GM10248 (cell line): ENCODE results near the gene SIX5.

Experiments used
- CTCF ChIA-PET: fragments of 300-600 bp; sonication (Branson Sonifier 250); formaldehyde crosslinking; extraction: SDS; loops from one replicate; lab custom pipeline; 2021; ENCODE audit warnings: antibody characterized with exemption; lab: Yijun Ruan, JAX
- POLR2A ChIA-PET: fragments of 350-650 bp; sonication (Branson Sonifier 250); formaldehyde crosslinking; extraction: SDS; loops from one replicate; lab custom pipeline; 2020; ENCODE audit warnings: antibody characterized with exemption; lab: Yijun Ruan, JAX
- DNase-seq: peaks from one replicate; pipeline ENCODE4 v3.0.0; 2012; ENCODE audit errors: extremely low spot score
- CTCF ChIP-seq: IDR thresholded peaks from 2 replicates; pipeline ENCODE4 v1.5.1; 2012; ENCODE audit warnings: mild to moderate bottlenecking, low read depth; ENCODE audit errors: extremely low read depth, missing control alignments, control extremely low read depth

Gene SIX5

GRCh38 chr19:45772130-45772840 is 3.2 kb upstream of the SIX5 start:
- ChIA-PET CTCF (interaction anchor here (1.3 to 5.8 kb wide), 5 partner anchors 9 to 111 kb away, joined by 5 to 63 read pairs (median 11); partner anchors contain the start of gene DMPK), POLR2A (no interaction called here)
- TF ChIP-seq CTCF, result no peak
- DNase-seq, result no peak

GRCh38 chr19:45771311-45771933 is 2.4 kb upstream of the SIX5 start:
- ChIA-PET POLR2A (no interaction called here), CTCF (interaction anchor here (1.3 to 5.8 kb wide), 8 partner anchors 9 to 111 kb away, joined by 5 to 77 read pairs (median 26); partner anchors contain the start of genes DMPK and DMWD)
- no peak for TF ChIP-seq CTCF
- DNase-seq, result no peak

- DNase-seq, result peak; percentile 88
- ChIA-PET POLR2A (interaction anchor here (0.6 kb wide), 2 partner anchors 9 to 131 kb away, joined by 3 read pairs; no protein-coding TSS in a partner anchor), CTCF (interaction anchor here (0.7 to 5.8 kb wide), 28 partner anchors 10 to 292 kb away, joined by 3 to 77 read pairs (median 6); partner anchors contain the start of genes DMPK, DMWD, FBXO46 and FOXA3)
- TF ChIP-seq CTCF, result peak; percentile 94
Observed at GRCh38 chr19:45770192-45771101, 1.4 kb upstream of the SIX5 start.

- ChIA-PET CTCF (interaction anchor here (0.7 to 5.8 kb wide), 33 partner anchors 8 to 291 kb away, joined by 3 to 77 read pairs (median 5); partner anchors contain the start of genes DMPK, DMWD, FBXO46 and FOXA3), POLR2A (interaction anchor here (0.6 to 1.4 kb wide), 9 partner anchors 12 to 247 kb away, joined by 3 to 13 read pairs (median 4); partner anchors contain the start of gene IRF2BP1)
- TF ChIP-seq CTCF, result no peak
- no peak for DNase-seq
Observed at GRCh38 chr19:45769821-45770191, 754 bp upstream of the SIX5 start.

GRCh38 chr19:45768655-45768983 is 433 bp downstream of the SIX5 start:
- no peak for TF ChIP-seq CTCF
- POLR2A ChIA-PET, result interaction anchor here (0.8 to 1.5 kb wide), 6 partner anchors 11 to 300 kb away, joined by 3 to 9 read pairs (median 3); partner anchors contain the start of gene IRF2BP1
- DNase-seq, result no peak
- CTCF ChIA-PET, result interaction anchor here (0.9 to 5.8 kb wide), 17 partner anchors 9 to 260 kb away, joined by 3 to 77 read pairs (median 9); partner anchors contain the start of genes DMPK, DMWD, FBXO46 and FOXA3
